ENCODE results near the gene SH3YL1.

Gene SH3YL1

GRCh38 chr2:211486-212184, 52.2 kb downstream of the SH3YL1 start:
- Histone ChIP-seq H2AFZ (ENCODE audit: low read depth, low read length, severe bottlenecking) (no peak overlapping the region), H3K4me2 (ENCODE audit: low read depth, low read length, poor library complexity, severe bottlenecking) (no peak overlapping the region), H3F3A (ENCODE audit: insufficient read depth) (no peaks in the 10 kb centered on the region), H3K27me3 (ENCODE audit: low read length) (no peaks in the 10 kb centered on the region), H3K36me3 (ENCODE audit: low read length) (no peaks in the 10 kb centered on the region), H4K20me1 (ENCODE audit: low read depth, low read length) (no peaks in the 10 kb centered on the region), H3K4me3 (ENCODE audit: insufficient read depth, low read length, poor library complexity, severe bottlenecking) (no peak overlapping the region), H3K27ac (ENCODE audit: low read depth, low read length) (no peak overlapping the region), H3K9ac (ENCODE audit: low read length) (no peak overlapping the region), H3K79me2 (ENCODE audit: insufficient read depth, low read length) (no peaks in the 10 kb centered on the region), H3K9me3 (ENCODE audit: insufficient read depth, low read length) (no peaks in the 10 kb centered on the region; the same call in 1 of the 2 replicates), H3K9me2 (replicated peaks; ENCODE audit: insufficient read depth, low read length) (no peaks in the 10 kb centered on the region)
- TF ChIP-seq EZH2phosphoT487 (conservative IDR thresholded peaks at IDR 0.05; ENCODE audit: low read length) (no peak), CTCF (IDR thresholded peaks at IDR 0.05; ENCODE audit: insufficient read depth, low read length, poor library complexity, severe bottlenecking) (no peak)

- Histone ChIP-seq H3K27me3 (ENCODE audit: low read length) (no peaks in the 10 kb centered on the region), H4K20me1 (ENCODE audit: low read depth, low read length) (no peaks in the 10 kb centered on the region), H2AFZ (ENCODE audit: low read depth, low read length, severe bottlenecking) (no peak overlapping the region), H3K4me2 (ENCODE audit: low read depth, low read length, poor library complexity, severe bottlenecking) (no peak overlapping the region), H3K4me3 (ENCODE audit: insufficient read depth, low read length, poor library complexity, severe bottlenecking) (no peak overlapping the region), H3K36me3 (ENCODE audit: low read length) (no peaks in the 10 kb centered on the region), H3F3A (ENCODE audit: insufficient read depth) (no peaks in the 10 kb centered on the region), H3K79me2 (ENCODE audit: insufficient read depth, low read length) (no peaks in the 10 kb centered on the region), H3K9me2 (replicated peaks; ENCODE audit: insufficient read depth, low read length) (no peaks in the 10 kb centered on the region), H3K9me3 (ENCODE audit: insufficient read depth, low read length) (no peaks in the 10 kb centered on the region; the same call in 1 of the 2 replicates), H3K27ac (ENCODE audit: low read depth, low read length) (no peak overlapping the region), H3K9ac (ENCODE audit: low read length) (no peak overlapping the region)
- TF ChIP-seq EZH2phosphoT487 (conservative IDR thresholded peaks at IDR 0.05; ENCODE audit: low read length) (no peak), CTCF (IDR thresholded peaks at IDR 0.05; ENCODE audit: insufficient read depth, low read length, poor library complexity, severe bottlenecking) (no peak)
These were observed 53.2 kb downstream of the SH3YL1 start for GRCh38 chr2:210660-211059.

GRCh38 chr2:209470-209869, 54.4 kb downstream of the SH3YL1 start:
- TF ChIP-seq CTCF (IDR thresholded peaks at IDR 0.05; ENCODE audit: insufficient read depth, low read length, poor library complexity, severe bottlenecking) (no peak), EZH2phosphoT487 (conservative IDR thresholded peaks at IDR 0.05; ENCODE audit: low read length) (no peak)

More at GRCh38 chr2:209470-209869, 54.4 kb downstream of the SH3YL1 start:
- Histone ChIP-seq H2AFZ (ENCODE audit: low read depth, low read length, severe bottlenecking) (no peak overlapping the region), H3K9ac (ENCODE audit: low read length) (no peak overlapping the region), H4K20me1 (ENCODE audit: low read depth, low read length) (no peaks in the 10 kb centered on the region), H3K27me3 (ENCODE audit: low read length) (no peaks in the 10 kb centered on the region), H3K4me2 (ENCODE audit: low read depth, low read length, poor library complexity, severe bottlenecking) (no peak overlapping the region), H3K9me3 (ENCODE audit: insufficient read depth, low read length) (no peaks in the 10 kb centered on the region; the same call in 1 of the 2 replicates), H3K79me2 (ENCODE audit: insufficient read depth, low read length) (no peaks in the 10 kb centered on the region), H3K4me3 (ENCODE audit: insufficient read depth, low read length, poor library complexity, severe bottlenecking) (no peak overlapping the region), H3K9me2 (replicated peaks; ENCODE audit: insufficient read depth, low read length) (no peaks in the 10 kb centered on the region), H3F3A (ENCODE audit: insufficient read depth) (no peaks in the 10 kb centered on the region), H3K27ac (ENCODE audit: low read depth, low read length) (no peak overlapping the region), H3K36me3 (ENCODE audit: low read length) (no peaks in the 10 kb centered on the region)

Measured in SU-DHL-6 (cell line).